GM21390 (cell line): Measurements from ENCODE around the gene GHR.

ENCODE experiments used
- ATAC-seq: cut with Tn5 transposase; IDR thresholded peaks from one replicate; pipeline ENCODE4 v1.9.1; 2021; ENCODE audit not compliant: unreplicated experiment

GHR gene

DNA sequence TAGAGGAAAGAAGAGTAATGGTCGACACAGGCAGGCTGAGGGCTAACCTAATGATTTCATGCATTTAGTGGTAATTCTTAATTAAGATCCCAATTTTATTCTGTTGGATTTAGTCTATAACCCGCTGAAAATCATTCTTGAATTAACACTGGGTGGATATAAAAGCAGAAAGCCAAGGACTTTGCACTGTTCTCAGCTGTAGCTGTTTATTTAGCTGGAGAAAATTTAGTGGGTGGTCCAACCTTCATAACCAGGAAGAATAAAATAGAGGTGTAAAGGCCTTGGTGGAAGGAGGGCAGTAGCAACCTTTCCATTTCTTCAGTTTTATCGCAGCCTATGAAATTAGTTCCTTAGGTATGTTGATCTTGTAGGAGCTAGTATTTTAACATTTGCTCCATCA lies 92.3 kb downstream of the GHR start:
- no peak for ATAC-seq

GRCh38 chr5:42516282-42517042 lies 93.2 kb downstream of the GHR start:
- no peak for ATAC-seq

DNA sequence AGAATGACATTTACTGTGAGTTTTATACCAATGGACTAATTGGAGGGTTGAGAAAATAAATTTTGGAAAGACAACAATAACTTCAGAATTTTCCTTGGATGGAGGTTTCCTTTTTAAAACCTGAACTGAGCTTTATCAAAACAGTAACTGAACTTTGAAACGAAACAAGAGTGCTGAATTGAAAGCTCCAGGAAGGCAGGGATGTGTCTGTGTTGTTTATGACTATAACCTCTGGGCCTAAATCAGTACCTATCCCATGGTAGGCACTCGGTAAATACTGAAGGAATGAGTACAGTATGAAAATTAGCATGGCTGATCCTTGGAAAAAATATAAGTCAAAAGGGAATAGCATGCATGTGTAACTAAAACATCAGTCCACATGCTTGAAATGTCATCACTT lies 93.9 kb downstream of the GHR start:
- ATAC-seq = no peak

DNA sequence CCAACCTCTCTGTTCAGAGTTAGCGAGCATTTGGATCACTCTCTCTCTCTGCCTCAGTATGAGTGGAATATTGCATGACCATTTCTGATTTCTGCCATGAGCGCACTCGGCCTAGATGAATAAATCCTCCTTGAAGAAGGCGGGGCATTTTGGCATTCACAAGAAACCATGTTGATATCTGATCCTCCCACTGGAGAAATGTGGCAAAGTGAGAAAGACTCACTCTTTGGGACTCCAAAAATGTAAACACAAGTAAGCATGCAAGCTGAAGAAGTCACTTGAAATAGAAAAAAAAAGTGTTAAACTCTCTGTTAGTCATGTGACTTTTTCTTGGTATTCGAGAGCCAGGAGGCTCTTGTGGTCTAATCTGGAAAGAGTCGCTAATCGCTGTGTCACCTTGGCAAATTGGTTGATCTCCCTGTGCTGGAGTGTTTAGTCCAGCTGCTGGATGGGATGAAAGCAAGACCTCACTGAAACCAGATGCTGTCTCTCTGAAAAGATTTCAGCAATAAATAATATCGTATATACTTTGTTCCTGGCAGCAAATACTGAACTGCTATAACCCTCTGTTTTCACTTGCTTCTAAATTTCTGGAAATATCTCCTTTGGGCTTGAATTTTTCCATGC lies 95.5 kb downstream of the GHR start:
- no peak for ATAC-seq

DNA sequence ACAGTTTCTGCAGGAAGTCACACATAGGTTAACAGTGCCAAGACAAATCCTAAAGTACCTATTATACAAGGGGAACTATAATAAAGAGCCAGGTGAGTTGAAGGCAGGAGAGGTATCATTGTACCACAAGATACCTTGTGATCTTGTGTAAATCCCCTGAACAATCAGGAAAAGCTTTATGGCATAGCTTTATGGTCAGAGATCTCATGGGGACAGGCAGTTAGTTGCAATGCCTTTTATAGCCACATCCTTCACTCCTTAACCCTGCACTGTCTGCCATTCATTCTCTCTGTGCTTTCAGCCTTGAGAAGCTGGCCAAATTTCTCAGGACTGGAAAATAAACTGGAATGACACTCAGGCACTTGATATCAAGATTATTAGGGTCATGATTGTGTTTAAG lies 97.0 kb downstream of the GHR start:
- no peak for ATAC-seq

DNA sequence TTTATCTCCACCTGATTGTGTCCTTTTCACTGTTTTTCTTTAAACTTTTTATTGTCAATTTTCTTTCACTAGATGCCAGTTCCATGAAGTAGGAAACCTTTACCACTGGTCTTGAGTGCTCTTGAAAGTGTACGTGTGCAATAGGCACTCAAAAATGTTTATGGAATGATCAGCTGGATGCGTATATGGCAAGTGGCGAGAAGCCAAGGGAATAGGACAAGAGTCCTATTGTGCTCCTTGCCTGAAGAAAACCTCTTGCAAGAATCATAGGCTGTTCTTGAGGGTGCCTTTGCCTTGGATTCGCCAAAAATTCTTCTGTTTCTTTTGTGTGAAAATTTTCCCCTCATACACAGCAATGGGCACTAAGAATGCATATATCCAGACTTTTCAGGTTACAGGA lies 97.7 kb downstream of the GHR start:
- ATAC-seq = no peak

- ATAC-seq = no peak
Observed at GRCh38 chr5:42521406-42521805, 98.2 kb downstream of the GHR start.

- ATAC-seq = no peak
Observed at GRCh38 chr5:42522783-42523182, 99.5 kb downstream of the GHR start.

DNA sequence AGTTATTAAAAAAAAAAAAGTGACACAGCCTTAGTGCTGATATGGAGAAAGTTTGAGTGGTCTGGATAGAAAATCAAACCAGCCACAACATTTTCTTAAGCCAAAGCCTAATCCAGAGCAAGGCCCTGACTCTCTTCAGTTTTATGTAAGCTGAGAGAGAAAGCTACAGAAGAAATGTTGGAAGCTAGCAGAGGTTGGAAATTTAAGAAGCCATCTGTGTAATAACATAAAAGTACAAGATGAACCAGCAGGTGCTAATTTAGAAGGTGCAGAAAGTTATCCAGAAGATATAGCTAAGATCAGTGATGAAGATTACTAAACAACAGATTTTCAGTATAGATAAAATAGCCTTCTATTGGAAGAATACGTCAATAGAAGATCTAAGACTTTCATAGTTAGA lies 102.9 kb downstream of the GHR start:
- ATAC-seq = no peak

DNA sequence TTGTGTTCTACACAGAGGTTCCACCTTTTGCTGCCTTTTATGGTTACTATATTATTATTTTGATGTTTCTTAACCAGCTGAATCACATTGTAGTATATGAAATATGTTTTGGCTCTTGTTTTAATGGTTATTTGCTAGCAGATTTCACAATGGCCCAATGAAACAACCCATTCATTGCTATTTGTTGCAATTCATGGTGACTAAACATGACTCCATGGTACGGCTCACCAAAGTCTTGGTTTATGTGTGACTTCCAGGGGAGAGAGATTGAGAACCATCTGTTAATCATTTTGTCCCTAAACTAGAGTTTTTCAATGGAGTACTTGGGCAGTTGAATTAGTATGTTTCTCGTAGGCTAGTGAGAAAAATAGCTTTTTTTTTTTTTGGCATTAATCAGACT lies 108.4 kb downstream of the GHR start:
- no peak for ATAC-seq

DNA sequence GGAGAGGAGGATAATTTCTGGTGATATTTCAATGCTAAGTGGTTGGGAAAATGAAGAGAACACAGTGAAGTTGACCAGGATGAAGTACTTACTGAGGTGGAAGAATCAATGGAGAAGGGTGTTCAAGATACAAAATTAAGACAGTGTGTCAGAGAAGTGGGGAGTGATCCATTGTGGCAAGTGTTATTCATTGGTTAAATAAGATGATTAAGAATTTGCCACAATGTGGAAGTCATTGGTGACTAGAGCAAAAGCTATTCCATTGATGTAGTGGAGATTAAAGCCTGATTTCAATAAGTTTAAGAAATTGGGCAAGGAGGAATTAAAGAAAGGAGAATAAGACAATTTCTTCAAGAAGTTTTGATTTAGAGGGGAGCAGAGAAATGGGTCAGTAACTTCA lies 118.9 kb downstream of the GHR start:
- ATAC-seq = no peak

GRCh38 chr5:42543774-42544173 lies 120.5 kb downstream of the GHR start:
- no peak for ATAC-seq

GRCh38 chr5:42545038-42545437 lies 121.8 kb downstream of the GHR start:
- ATAC-seq = no peak

DNA sequence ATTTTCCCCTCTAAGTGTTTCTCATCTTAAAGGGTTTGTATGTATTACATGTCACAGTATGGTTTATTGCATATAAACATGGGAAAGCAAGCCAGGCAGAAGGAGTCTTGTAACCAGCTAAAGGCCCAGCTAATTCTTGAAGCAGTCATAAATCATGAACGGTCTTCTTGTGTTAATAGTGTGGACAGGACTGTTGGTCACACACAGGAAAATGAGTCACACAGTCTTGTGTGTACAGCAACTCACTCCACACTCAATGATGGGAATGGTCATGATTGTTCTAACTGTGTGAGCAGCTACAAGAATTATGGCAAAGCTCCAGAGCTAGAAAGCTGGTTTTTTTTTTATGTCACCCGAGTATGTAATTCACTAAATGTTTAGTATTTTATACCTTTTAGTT lies 123.9 kb downstream of the GHR start:
- ATAC-seq = no peak

- no peak for ATAC-seq
Observed at GRCh38 chr5:42547894-42548293, 124.7 kb downstream of the GHR start.

GRCh38 chr5:42552597-42552996 lies 129.4 kb downstream of the GHR start:
- no peak for ATAC-seq

DNA sequence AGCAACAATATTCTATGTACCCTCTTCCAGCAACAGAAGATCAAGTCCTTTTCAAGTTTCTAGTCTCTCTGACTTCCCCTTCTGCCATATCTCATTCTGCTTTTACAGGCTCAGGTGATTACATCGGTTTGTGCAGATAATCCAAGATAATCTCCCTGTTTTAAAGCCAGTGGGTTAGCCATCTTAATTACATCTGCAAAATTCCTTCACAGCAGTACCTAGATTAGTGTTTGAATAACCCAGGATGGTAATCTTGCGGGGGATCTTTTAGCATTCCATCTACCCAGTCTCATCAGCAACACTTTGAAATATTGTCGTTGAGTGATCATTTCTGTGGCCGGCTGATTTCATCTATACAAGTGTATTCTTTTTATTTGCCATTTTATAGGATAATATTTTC lies 130.2 kb downstream of the GHR start:
- no peak for ATAC-seq

- no peak for ATAC-seq
Observed at GRCh38 chr5:42555010-42555409, 131.8 kb downstream of the GHR start.

DNA sequence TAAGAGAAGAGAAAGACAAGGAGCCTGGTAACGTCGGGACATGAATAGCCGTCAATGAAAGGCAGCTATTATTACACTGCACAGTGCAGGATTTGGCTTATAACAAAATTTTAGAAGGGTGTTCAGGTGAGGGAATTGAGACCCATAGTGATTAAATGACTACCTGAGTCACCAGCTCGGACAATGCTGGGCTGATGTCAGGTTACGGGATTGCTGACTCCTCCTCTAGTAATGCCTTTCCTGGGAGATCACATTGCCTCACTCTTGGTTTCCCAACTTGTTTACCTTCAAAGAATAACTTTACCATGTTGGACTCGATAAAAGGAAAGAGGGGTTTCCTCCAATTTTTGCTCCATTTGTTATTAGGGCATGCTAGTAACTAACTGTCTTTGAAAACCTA lies 132.6 kb downstream of the GHR start:
- ATAC-seq = no peak

GRCh38 chr5:42557689-42558088 lies 134.4 kb downstream of the GHR start:
- no peak for ATAC-seq

- no peak for ATAC-seq
Observed at GRCh38 chr5:42561656-42562055, 138.4 kb downstream of the GHR start.

- no peak for ATAC-seq
Observed at GRCh38 chr5:42564689-42565356, 141.6 kb downstream of the GHR start.
